ENCODE data around the gene TNIK.

Gene TNIK

GRCh38 chr3:171266034-171266739 lies 194.0 kb downstream of the TNIK start:
- Histone ChIP-seq H2AFZ (ENCODE audit: low read depth) (no peak overlapping the region), H3K27ac (no peak overlapping the region), H3K36me3 (ENCODE audit: insufficient read depth) (no peaks in the 10 kb centered on the region), H4K20me1 (ENCODE audit: insufficient read depth) (no peaks in the 10 kb centered on the region), H3K4me3 (IDR thresholded peaks at IDR 0.05; ENCODE audit: insufficient read depth, low read depth, low read length) (no peak overlapping the region), H3K9ac (no peak overlapping the region), H3K27me3 (ENCODE audit: insufficient read depth, low read depth) (no peaks in the 10 kb centered on the region), H3K4me2 (no peak overlapping the region), H3K79me2 (ENCODE audit: insufficient read depth, low read depth) (no peaks in the 10 kb centered on the region), H3K4me1 (ENCODE audit: low read depth, poor library complexity, severe bottlenecking) (no peaks in the 10 kb centered on the region)
- TF ChIP-seq CTCF (conservative IDR thresholded peaks at IDR 0.05; ENCODE audit: low read depth, low read length), result no peak

GRCh38 chr3:171264758-171265157 lies 195.4 kb downstream of the TNIK start:
- Histone ChIP-seq H4K20me1 (ENCODE audit: insufficient read depth) (no peaks in the 10 kb centered on the region), H2AFZ (ENCODE audit: low read depth) (no peak overlapping the region), H3K4me3 (IDR thresholded peaks at IDR 0.05; ENCODE audit: insufficient read depth, low read depth, low read length) (no peak overlapping the region), H3K4me1 (ENCODE audit: low read depth, poor library complexity, severe bottlenecking) (no peaks in the 10 kb centered on the region), H3K27me3 (ENCODE audit: insufficient read depth, low read depth) (no peaks in the 10 kb centered on the region), H3K79me2 (ENCODE audit: insufficient read depth, low read depth) (no peaks in the 10 kb centered on the region), H3K9ac (no peak overlapping the region), H3K36me3 (ENCODE audit: insufficient read depth) (no peaks in the 10 kb centered on the region), H3K27ac (no peak overlapping the region), H3K4me2 (no peak overlapping the region)
- TF ChIP-seq CTCF (conservative IDR thresholded peaks at IDR 0.05; ENCODE audit: low read depth, low read length), result no peak

- Histone ChIP-seq H3K4me3 (IDR thresholded peaks at IDR 0.05; ENCODE audit: insufficient read depth, low read depth, low read length) (no peak overlapping the region), H2AFZ (ENCODE audit: low read depth) (no peak overlapping the region), H3K4me2 (no peak overlapping the region), H3K79me2 (ENCODE audit: insufficient read depth, low read depth) (no peaks in the 10 kb centered on the region), H3K27ac (no peak overlapping the region), H3K36me3 (ENCODE audit: insufficient read depth) (no peaks in the 10 kb centered on the region), H3K9ac (no peak overlapping the region), H3K27me3 (ENCODE audit: insufficient read depth, low read depth) (no peaks in the 10 kb centered on the region), H3K4me1 (ENCODE audit: low read depth, poor library complexity, severe bottlenecking) (no peaks in the 10 kb centered on the region), H4K20me1 (ENCODE audit: insufficient read depth) (no peaks in the 10 kb centered on the region)
- no peak for TF ChIP-seq CTCF (conservative IDR thresholded peaks at IDR 0.05; ENCODE audit: low read depth, low read length)
Observed at GRCh38 chr3:171262431-171262830, 197.8 kb downstream of the TNIK start.

- Histone ChIP-seq H3K4me3 (IDR thresholded peaks at IDR 0.05; ENCODE audit: insufficient read depth, low read depth, low read length) (no peak overlapping the region), H3K4me1 (ENCODE audit: low read depth, poor library complexity, severe bottlenecking) (no peaks in the 10 kb centered on the region), H3K27ac (no peak overlapping the region)
Observed at GRCh38 chr3:171261487-171261886, 198.7 kb downstream of the TNIK start.

More at GRCh38 chr3:171261487-171261886, 198.7 kb downstream of the TNIK start:
- Histone ChIP-seq H3K27me3 (ENCODE audit: insufficient read depth, low read depth) (no peaks in the 10 kb centered on the region), H3K79me2 (ENCODE audit: insufficient read depth, low read depth) (no peaks in the 10 kb centered on the region), H3K36me3 (ENCODE audit: insufficient read depth) (no peaks in the 10 kb centered on the region), H2AFZ (ENCODE audit: low read depth) (no peak overlapping the region), H3K9ac (no peak overlapping the region), H3K4me2 (no peak overlapping the region), H4K20me1 (ENCODE audit: insufficient read depth) (no peaks in the 10 kb centered on the region)
- TF ChIP-seq CTCF (conservative IDR thresholded peaks at IDR 0.05; ENCODE audit: low read depth, low read length), result no peak
